ENCODE results near the gene TAAR9.
"Not testable (repeated sequence)": the region's sequence is repeated elsewhere in the genome, so short reads cannot be mapped to it uniquely, and the experiment has no call there.

Gene TAAR9

DNA sequence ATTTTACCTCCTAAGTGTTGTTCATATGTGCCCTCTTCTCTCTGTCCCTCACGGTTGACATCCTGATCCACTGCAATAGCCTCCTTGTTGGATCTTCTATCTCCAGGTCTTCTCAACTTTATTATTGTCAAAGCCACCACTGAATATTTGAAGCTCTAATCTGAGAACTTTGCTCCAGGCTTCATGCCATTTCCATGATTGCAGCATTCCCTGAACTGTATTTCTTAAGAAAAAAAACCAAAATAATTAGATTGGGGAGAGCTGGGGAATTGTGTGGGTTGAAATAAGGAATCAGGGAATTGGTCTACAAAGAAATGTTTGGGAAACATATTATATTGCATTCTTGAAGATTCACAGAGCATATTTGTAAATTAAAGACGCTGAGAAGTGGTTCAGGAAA is 22.7 kb upstream of the TAAR9 start:
- DNase-seq, result no peak

DNA sequence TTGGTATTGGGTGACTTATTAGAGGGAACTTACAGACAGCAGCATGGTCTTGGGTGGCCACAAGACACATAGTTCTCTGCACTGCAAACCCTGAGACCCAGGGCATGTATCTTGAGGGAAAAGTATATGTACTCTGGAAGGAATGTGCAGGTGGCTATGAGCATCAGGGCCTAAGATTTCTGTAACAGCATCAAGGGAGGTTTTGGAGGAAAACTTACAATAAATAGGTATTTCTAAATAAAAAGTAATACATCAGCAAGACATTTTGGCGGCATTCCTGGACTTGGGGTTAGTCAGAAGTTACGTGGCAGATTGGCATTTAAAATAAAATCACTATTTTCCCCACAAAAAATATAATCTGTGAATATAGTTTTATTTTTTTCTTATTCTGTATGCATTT is 17.1 kb upstream of the TAAR9 start:
- DNase-seq, result no peak

DNA sequence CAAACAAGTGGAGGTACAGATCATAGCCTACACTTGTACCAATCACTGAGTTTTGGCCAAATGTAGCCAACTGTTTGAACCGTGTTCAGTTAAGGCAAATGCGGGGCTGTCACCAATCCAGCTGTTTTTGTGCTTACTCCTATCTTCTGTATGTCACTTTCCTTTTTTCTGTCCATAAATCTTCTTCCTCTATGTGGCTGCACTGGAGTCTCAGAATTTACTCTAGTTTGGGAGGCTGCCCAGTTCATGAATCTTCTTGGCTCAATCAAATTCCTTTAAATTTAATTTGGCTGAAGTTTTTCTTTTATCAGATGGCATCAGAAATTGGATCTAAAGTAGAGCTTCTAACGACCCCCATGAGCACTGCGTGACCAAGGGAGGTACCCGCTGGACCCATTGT is 13.4 kb upstream of the TAAR9 start:
- no peak for DNase-seq

DNA sequence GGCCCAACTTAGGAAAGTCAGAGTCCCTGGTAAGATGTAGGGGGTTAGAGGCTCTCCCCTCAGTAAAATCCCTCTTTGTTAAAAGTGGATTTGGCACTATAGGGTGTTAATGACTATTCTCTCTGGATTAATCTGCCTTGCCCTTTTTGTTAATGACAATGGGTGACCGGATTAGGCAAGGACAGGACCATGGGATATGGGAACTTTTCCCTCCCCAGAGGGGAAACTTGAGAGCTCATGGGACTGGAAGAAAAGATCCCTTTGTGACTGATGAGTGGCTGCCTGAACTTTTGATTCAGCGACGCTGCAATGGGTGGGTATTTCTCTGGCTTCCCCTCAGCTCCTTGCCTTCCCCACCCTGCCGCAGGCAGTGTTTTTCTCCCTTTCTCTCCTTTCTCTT is 12.2 kb upstream of the TAAR9 start:
- no peak for DNase-seq

DNA sequence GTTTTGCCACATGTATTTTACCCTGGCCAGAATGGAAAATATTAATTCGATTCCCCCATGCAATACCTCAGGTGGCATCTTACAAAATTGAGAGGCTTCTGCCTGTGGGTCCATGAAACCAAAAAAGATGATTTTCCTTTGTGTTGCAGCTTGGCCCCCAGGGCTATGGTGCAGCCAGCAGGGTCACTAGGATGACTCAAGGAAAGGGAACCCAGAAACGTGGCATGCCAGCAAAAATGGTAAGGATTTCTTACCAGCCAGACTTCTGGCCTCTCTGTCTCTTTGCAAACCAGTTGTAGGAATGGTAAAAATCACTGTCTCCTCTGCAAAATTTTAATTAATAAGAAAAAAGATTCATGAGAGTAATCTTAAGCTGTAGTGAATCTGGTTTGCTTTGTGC is 11.6 kb upstream of the TAAR9 start:
- no peak for DNase-seq

DNA sequence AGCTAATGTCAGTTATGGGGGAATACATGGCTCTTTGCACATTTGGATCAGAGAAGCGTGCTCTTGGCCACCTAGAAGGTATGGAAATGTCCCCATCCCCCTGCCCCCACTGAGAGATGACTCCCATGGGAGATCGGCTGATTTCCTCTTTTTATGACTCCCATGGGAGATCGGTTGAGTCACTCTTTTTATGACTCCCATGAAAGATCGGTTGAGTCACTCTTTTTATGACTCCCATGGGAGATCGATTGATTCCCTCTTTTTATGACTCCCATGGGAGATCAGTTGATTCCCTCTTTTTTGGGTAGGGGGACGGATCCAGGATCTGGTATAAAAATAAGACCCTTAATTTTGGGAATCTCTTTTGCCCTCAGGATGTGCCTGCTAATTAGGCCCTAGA is 10.3 kb upstream of the TAAR9 start:
- no peak for DNase-seq

DNA sequence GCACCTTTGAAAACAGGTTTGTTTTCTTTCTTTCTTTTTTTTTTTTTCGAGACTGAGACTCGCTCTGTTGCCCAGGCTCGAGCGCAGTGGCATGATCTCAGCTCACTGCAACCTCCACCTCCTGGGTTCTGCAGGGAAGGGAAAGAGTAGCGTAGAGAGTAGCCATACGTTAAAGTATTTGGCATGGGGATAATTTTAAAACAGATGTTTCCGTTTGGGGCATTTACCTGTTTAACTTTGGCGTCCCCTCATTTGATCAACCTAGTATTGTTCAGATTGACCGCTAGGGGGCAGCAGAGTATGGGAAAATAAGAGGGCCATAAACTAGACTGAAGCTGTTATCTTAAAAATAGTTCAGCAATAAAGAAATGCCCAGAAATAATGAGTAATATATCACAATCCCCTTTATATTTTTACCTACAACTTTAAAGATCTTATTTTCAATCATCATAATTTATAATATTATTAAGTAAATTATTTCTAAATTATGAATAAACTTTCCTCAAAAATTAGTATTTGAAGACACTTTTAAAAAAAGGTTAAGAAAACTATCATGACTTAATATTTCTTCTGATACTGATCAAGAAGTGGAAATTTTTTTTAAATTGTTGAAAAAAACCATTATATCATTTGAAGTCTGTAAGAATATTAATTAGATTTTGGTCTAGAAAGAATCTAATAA is 7.6 kb upstream of the TAAR9 start:
- peak; percentile 26 for DNase-seq

DNA sequence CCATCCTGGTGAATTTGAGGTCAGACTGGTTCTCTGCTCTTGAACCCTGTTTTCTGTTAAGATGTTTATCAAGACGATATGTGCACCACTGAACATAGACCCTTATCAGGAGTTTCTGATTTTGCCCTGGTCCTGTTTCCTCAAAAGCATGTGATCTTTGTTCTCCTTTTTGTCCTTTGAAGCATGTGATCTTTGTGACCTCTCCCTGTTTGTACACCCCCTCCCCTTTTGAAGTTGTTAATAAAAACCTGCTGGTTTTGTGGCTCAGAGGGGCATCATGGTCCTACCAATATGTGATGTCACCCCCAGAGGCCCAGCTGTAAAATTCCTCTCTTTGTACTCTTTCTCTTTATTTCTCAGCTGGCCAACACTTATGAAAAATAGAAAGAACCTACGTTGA is 3.5 kb upstream of the TAAR9 start:
- not testable (repeated sequence) for DNase-seq

DNA sequence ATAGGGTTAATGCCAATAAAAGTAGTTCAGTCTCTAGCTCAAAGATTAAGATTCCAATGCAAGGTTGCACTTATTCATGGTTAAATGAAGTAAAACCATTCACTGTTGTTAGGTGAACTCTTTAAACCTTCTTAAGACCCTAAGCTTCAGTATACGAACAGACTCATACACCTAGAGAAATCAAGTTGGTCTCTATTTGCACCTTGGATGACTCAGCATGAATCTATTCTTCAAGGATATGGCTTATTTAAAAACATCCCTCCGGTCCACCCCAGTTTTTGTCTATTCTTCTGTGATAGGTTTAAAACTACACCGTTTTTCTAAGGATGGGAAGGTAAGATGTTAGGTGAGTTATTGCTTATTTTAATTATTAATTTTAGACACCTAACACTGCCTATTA is 932 bp upstream of the TAAR9 start:
- DNase-seq, result no peak

DNA sequence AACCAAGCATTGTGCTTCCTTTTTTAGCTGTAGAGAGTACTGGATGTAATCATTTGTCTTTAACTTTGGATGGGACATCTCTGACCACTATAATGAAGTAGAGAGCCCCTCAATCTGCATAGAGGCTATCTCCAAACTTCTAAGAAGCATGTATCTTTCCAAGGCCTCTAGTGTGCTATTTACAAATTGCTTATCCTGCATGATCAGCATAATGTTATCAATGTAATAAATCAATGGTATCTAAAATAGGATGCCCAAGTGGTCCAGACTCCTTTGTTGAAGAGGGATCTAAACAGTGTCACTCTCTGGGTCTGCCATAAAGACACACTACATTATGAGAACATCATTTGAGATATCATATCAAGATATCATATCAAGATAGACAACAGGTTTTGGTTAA is 6.7 kb downstream of the TAAR9 start:
- no peak for DNase-seq

DNA sequence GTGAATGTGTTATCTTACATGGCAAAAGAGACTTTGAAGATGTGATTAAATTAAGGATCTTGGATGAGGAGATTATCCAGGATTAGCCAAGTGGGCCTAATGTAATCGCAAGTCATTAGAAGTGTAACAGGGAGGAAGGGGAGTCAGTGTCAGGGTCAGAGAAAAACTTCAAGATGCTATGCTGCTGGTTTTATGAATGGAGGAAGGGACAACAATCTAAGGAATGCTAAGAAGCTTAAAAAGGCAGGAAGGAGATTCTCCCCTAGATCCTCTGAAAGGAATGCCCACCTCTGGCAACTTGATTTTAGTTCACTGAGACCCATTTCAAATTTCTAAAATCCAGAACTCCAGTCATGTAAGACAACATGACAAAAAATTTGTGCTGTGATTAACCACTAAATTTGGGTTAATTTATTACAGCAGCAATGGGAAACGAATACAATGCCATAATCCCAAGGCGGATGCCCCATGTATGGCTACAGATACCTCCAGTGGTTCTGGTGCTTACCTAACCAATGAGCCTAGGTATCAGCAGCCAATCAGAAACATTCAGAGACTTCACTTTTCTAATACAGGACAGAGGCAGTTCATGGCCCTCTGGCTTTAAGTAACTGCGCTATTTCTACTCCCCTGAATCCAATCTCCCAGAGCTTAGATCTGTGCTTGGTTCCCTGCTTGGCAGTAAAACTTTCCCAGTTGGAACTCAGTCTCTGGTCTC is 10.8 kb downstream of the TAAR9 start:
- DNase-seq, result no peak

DNA sequence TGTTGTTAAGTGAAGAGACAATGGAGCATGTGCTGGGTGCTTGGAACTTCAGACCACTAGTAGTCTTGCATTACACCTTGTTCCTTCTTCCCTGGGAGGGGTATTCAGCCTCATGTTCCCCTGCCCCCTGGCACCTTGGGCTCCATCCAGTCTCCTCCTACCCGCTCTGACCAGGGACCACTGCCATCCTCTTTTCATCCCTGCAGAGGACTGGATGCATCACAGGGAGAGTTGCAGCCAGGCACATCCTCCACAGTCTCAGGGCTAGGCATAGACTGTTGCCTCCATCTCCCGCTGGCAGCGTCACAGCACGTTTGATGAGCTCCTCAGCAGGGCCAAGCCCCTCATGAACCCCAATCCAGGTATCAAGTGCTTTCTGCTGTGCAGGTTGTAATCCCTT is 13.1 kb downstream of the TAAR9 start:
- DNase-seq, result no peak

DNA sequence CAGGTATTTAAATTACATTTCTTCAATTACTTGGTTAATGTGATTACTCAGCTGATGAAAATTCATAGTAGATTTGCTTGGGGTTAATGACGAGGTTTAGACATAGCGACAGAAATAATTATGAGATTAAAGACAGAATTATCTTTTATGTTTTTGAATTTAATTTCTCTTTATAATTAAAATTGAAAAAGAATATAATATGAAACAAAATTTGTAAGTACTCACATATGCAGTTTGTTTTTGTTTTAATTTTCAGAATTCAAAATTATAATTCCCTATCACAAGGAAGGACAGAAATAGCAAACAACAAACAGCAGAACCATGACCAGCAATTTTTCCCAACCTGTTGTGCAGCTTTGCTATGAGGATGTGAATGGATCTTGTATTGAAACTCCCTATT is 14.3 kb downstream of the TAAR9 start, which contains the start of gene TAAR8:
Gene TAAR8, plus strand, starts transcription at position 301 of the 400 bp plus-strand sequence. Its CDS starts 21 bp downstream, at position 322.
- DNase-seq, result no peak

DNA sequence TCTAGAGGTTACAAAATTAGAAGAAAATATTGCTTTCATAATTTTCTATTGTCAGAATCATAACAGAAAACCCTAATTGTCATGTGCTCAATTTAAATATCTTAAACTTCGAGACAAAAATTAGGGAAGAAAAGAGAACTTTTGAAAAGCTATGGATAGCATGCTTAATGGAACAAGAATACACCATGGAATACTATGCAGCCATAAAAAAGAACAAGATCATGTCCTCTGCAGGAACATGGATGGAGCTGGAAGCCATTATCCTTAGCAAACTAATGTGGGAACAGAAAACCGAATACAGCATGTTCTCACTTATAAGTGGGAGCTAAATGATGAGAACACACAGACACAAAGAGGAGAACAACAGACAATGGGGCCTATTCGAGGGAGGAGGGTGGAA is 22.0 kb downstream of the TAAR9 start:
- DNase-seq, result not testable (repeated sequence)

DNA sequence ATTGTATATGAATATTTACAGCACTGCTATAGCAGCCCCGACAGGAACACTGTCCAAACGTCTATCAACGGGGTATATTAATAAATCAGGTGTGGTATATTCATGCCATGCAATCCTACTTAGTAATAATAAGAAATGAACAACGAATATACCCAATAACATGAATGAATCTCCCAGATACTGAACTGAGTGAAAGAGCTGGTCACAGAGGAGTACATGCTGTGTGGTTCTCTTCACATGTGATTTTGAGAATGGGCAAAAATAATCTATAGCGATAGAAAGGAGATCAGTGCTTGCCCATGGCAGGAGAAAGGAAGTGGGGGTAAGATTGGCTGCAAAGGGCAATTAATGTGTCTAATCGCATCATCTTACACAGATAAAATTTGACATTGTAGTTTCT is 28.3 kb downstream of the TAAR9 start:
- DNase-seq, result no peak

DNA sequence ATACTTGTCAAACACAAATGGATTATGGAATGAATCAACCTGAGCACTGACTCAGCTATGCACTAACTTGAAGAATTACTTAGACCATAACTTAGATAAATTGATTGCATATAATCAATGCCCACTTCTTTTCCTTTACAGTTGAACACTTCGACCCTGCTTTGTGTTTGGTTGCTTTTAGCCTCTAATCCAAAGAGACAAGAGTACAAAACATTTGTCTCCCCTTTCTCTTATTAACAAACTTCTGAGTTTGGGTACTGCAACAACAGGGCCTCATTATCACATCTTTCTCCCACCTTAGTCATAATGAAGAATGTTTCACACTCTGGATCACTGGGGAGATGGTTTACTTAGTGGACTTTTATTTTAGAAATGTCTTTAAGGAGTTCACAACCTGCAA is 29.5 kb downstream of the TAAR9 start:
- no peak for DNase-seq

DNA sequence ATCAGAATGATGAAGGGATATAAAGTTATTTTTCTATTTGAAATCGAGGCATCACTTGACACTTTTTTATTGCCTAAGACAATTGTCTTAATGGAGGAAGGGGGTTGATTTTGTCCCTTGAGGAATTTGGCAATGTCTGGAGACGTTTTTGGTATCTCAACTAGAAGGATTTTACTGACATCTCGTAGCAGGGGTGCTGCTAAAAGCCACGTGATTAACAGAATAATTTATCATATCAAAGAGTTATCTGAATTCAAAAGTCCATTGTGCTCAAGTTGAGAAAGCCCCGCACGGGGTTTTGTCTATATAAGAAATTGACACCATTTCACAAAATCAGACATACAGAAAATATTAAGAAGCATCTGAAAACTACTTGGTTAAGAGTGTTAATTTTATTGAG is 30.5 kb downstream of the TAAR9 start:
- no peak for DNase-seq

DNA sequence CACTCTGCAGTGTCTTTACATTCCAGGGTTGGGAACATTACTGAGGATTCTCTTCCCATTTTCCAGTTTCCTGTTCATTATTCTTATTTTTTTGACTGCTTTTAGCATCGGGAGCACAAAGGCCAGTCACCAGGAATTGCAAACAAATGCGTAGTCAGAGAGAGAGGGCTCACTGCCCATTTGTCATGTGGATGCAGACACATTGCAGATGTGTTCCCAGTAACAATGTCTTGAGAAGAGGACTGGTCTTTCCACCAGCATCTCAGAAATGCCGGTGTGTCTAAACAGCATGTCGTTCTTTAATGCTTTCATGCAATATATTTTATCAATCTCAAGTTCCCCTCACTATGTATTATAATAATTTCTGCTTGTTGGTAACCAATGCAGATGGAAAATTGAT is 31.1 kb downstream of the TAAR9 start:
- DNase-seq, result no peak

DNA sequence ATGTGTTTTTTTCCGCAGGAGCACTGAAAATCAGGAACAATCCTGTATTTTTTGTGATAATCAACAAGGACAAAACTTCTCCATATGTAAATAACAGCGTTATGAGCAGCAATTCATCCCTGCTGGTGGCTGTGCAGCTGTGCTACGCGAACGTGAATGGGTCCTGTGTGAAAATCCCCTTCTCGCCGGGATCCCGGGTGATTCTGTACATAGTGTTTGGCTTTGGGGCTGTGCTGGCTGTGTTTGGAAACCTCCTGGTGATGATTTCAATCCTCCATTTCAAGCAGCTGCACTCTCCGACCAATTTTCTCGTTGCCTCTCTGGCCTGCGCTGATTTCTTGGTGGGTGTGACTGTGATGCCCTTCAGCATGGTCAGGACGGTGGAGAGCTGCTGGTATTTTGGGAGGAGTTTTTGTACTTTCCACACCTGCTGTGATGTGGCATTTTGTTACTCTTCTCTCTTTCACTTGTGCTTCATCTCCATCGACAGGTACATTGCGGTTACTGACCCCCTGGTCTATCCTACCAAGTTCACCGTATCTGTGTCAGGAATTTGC is 32.2 kb downstream of the TAAR9 start, which contains the start of gene TAAR6:
Gene TAAR6, plus strand, starts transcription at position 102 of the 557 bp plus-strand sequence. Its CDS starts 0 bp downstream, at position 102.
- DNase-seq, result no peak

DNA sequence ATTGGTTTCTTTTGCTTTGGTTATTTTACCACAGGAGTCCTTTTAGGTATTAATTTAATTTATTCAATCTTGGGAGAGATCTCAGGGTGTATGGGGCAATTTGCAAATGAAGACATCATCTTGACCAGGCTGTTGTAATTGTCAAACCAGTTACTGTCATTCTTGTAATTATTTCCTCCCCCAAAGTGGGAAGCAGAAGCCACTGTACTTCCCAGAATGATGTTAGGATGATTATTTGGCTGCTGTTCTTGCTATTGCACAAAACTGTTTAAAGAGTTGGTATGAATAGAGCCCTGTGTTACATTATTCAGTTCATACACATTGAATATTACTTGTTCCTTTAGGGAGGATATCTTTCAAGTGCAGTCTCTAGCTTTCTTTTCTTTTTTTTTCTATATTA is 33.7 kb downstream of the TAAR9 start:
- no peak for DNase-seq

DNA sequence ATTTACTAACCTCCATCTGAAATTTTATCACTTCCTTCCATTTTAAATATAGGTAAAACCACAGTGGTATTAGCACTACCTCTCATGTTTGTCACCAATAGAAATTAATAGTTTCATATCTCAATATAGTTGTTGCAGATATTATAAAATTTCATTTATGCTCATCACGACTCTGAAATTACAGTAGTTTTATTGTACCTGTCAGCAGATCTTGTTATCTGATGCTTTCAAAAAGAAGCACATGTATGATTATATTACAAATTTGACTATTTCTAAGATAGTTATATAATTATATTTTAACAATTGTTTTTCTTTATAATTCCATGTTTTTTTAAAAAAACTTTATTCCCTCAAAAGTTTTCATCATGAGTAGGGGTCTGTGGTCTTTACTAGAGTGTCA is 46.6 kb downstream of the TAAR9 start:
- DNase-seq, result no peak

DNA sequence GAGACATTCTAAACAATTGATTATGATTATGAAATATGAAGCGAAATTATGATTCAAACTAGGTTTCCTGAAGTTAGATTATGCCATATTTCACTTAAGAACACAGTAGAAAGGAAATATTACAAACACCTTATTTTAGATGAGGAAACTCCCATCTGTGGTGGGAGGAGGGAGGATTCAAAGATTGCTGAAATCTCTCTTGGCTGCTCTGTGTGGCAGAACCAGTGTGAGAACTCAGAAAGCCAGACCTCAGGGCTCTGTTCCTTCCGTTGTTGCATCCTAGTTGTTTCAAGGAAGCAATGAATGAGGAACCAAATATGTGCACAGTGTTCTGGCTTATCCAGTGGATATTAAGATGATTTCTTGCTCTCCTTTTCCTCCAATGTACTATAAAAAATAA is 49.3 kb downstream of the TAAR9 start:
- DNase-seq, result no peak
